HepG2 (cell line): Measurements from ENCODE around the gene TRIO.

Experiments
- HNRNPL ChIP-seq: fragments of 200-400 bp; formaldehyde crosslinking; IDR thresholded peaks from 2 replicates; pipeline ENCODE4 v1.6.1; 2017; ENCODE audit warnings: mild to moderate bottlenecking, low read depth, low read length
- NR2F6 ChIP-seq, 2 experiments: IDR thresholded peaks; 2 replicates each; pipeline ENCODE4 v1.6.1; 2016; ENCODE audit warnings: antibody characterized with exemption in 1 of 2, mild to moderate bottlenecking in 1 of 2
- TF ChIP-seq, protein P1 (sequence below), 2 experiments: sonication (generic) in 1 of 2; formaldehyde crosslinking in 1 of 2; IDR thresholded peaks; 2 replicates each; pipeline versions ENCODE4 v1.4.0 to v1.6.1; 2018 to 2020; ENCODE audit warnings: missing genetic modification reagents in 2 of 2, borderline replicate concordance in 1 of 2, low read depth in 1 of 2, mild to moderate bottlenecking in 1 of 2, missing biosample characterization in 1 of 2

- TF ChIP-seq, protein P1, sequence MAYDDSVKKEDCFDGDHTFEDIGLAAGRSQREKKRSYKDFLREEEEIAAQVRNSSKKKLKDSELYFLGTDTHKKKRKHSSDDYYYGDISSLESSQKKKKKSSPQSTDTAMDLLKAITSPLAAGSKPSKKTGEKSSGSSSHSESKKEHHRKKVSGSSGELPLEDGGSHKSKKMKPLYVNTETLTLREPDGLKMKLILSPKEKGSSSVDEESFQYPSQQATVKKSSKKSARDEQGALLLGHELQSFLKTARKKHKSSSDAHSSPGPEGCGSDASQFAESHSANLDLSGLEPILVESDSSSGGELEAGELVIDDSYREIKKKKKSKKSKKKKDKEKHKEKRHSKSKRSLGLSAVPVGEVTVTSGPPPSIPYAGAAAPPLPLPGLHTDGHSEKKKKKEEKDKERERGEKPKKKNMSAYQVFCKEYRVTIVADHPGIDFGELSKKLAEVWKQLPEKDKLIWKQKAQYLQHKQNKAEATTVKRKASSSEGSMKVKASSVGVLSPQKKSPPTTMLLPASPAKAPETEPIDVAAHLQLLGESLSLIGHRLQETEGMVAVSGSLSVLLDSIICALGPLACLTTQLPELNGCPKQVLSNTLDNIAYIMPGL (CRISPR knock-in tag; IDR thresholded peaks at IDR 0.05; ENCODE audit: borderline replicate concordance in 1 of 2, low read depth in 1 of 2) = no peak
- TF ChIP-seq NR2F6 (IDR thresholded peaks at IDR 0.05) (no peak), NR2F6 (CRISPR knock-in tag; IDR thresholded peaks at IDR 0.05) (no peak), HNRNPL (no peak)
These were observed 52.4 kb downstream of the TRIO start for GRCh38 chr5:14195588-14195987.
